Activated CD8-positive, alpha-beta memory T cell treated with anti-CD3 and anti-CD28 coated beads, Interleukin-2, amount 50 U/mL, for 48 hours (primary cell): ENCODE measurements around the gene SEMA6D.
"Not testable (repeated sequence)": the region's sequence is repeated elsewhere in the genome, so short reads cannot be mapped to it uniquely, and the experiment has no call there.

Source experiments
- DNase-seq: peaks from one replicate; pipeline ENCODE4 v3.0.0-alpha.2; 2020

Gene SEMA6D

DNA sequence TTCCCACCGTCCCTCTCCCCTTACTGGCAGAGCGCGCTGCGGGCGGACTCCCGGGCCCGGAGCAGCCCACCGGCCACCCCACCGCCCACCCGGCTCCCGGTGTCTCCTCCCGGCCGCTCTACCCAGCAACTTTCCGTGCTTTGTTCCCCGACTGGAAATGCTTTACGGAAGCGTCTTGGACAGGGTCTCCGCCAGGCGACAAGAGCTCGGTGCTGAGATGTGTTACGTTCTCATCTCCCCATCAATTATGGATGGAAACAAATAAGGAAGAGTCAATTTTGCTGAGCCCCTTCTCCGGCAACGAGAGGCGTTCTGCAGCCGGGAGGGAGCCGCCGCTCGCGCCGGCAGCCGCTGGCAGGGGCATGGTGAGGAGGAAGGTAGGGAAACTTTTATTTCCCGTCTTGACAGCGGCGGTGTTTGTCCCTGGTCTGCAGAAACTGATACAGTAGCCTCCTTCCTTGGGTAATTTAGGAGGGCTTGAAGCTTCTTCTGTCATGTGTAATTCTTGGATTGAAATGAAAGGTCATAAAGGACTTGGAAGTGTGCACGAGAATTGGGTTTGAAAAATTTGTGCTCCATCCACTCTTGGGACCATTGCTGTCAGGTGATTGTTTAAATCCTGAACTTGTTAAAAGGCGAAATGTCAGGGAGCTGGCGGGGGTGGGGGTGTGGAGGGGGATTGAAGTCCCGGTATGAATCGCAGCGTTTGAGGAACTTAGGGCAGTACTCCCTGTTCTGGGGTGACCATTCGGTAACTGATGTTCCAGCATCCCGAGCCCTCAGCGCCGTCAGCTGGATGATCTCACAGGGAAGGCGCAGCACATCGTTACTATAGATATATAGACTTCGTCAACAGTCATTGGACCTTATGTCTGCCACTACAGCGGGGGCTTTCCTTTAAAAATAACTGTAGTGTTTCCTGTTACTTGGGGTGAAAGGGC is 1.5 kb downstream of the SEMA6D start:
- DNase-seq, result no peak

DNA sequence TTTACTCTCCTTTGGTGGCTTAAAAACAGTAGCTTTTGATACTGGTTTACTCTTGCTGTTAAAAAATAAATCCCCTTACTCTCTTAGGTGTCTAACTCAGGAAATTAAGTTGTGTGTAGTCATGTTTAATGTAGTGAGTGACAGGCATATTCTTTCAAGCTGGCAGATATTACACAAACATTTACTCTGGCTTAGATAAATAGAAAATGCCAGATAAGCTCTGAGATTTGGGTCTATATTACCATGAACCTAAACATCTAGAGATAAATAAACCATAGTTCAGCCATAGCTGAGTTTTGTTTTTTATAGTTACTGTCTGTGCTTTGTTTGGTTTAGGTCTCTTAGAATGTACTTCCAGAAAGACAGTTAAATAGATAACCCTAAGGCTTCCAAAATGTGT is 2.4 kb downstream of the SEMA6D start:
- no peak for DNase-seq

DNA sequence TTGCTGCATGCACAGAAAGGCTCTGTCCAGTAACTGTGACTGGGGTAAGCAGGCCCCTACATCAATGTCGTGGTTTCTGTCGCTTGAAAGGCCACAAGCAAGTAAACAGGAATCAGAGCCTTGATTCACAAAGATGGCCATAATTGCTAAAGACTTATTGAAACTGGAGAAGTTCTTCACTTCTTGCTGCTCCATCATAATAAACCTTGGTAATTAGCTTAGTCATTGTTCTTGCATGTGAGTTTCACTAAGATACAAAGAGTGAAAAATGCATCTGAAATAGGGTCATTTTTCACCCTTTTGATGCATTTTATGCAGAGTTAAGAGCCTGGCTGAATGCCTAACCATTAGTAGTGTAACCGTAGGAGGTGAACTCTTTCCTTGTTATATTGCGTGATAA is 3.2 kb downstream of the SEMA6D start:
- no peak for DNase-seq

DNA sequence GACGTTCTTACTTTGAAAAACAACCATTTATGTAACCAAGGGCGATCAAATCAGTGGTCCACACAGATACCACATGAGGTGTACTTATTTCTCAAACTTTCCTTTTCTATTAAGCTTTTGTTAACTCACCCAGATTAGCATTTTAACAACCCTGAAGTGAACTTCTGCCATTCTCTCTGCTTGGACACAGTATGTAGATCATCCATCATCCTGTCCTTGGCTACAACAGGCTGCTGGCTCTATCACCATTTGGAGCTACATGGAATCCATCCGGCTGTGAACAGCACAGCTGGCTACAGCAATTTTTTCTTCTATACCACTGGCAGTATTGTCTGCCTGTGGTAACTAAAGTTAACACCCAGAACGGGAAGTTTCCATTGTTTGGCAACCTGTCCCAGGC is 4.4 kb downstream of the SEMA6D start:
- no peak for DNase-seq

DNA sequence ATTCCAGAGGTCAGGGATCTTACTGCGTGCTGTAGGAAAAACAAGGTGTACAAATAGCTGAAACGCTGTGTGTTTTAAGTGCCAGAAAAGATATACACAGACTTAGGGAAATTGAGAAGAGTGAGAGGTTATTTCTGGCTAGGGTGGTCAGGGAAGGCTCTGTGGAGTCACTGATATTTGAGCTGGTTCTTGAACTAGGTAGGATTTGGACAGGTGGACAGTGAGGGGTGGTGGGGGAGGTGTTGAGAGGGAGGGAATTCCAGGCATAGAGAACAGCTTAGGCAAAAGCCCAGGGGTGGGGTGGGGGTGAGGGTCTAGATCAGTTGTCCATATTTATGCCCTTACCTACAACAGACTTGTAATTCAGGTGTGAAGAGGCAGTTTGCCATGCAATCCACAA is 7.0 kb downstream of the SEMA6D start:
- no peak for DNase-seq

DNA sequence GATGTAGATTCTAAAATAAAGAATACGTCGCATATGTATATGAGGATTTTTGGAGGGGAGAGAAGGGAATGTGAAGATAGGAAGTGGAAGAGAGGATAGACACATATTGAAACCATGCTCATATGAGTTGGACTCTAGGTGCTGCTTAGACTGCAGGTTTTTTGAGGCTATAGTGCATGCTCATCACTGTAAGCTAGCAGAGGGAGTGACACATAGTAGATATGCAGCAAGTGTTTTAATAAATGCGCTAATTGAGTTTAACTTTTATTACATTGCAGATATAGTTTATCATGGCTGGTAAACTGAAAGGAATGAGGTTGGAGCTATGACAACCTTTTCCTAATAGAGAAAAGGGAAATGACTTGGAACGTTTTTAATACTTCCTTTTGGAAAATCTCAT is 7.7 kb downstream of the SEMA6D start:
- DNase-seq, result no peak

DNA sequence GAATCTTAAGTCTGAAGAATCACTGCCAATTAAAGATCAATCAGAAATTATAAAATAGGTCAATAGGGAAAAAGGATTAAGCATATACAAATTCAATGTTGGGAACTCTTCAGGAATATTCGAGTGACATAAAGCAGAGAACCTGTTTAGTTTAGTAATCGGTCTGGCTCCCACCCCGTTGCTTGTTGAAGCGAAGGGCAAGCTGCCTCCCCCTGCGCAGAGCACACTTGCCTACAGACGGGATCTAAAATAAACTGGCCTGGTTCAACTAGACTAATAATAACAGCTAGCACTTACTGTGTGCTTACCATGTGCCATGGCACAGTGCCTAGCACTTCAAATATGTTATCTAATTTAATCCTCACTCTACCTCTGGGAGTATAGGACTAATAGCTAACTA is 8.6 kb downstream of the SEMA6D start:
- DNase-seq, result no peak

DNA sequence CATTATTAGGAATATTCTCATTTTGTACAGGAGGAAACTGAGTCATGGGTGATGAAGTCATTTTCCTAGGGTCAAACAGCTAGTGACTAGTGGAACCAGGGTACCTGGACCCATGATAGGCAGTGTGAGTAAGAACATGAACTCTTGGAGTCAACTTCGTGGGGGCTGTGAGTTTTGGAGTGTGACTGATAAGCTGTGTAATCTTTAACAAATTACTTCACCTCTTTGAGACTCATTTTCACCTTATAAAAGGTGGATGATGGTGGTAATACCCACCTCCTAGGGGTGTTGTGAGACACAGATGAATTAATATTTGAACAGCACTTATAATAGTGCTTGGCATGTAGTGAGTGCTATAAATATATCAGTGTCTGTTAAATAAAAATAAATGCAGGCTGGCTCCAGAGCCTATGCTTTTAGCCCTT is 9.1 kb downstream of the SEMA6D start:
- DNase-seq, result no peak

DNA sequence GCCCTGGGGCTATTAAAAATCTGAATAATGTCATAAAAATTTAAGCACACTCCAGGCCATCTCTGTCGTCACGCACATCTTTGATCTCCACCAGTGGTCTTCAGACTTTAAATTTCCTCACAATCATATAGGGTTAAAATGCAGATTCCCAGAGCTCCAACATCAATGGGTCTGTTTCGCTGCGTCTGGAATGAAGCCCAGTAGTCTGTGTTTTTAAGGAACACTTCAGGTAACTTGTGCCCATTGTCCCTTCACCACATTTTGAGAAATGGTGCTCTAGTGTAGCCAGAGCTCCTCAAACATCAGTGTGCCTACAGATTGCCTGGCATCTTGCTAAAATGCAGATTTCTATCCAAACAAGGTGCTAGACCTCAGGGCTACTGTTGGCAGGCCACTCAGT is 9.8 kb downstream of the SEMA6D start:
- DNase-seq, result no peak

DNA sequence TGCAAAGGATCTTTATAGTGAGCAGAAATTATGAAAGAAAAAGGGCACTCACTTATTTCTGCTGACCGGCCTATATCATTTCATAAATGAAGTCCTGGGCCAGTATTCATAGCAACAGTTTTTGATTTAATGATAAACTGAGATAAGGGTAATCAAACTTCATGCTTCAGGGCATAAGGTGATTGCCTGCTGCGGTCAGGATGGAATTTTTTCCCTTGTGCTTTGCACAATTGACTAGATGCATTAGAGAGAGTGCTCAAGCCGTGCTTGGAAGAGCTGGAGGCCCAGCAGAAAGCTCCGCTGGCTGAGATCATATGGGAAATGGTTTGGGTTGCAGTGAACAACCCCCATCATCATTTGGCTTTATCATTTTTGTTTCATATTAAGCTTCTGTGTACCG is 10.4 kb downstream of the SEMA6D start:
- no peak for DNase-seq

DNA sequence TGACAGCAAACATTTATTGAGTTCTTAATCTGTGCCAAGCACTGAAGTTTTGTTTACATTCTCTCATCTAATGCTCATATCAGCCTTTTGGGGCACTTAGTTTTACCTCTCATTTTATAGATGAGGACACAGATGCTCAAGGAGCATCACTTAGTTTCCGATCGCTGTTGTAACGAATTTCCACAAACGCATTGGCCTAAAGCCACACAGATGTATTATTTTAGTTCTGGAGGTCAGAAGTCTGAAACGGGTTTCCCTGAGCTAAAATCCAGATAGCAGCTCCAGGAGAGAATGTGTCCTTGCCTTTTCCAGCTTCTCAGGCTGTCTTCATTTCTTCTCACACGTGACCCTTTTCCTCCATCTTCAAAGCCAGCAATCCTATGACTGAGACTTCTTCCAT is 11.1 kb downstream of the SEMA6D start:
- DNase-seq, result no peak

DNA sequence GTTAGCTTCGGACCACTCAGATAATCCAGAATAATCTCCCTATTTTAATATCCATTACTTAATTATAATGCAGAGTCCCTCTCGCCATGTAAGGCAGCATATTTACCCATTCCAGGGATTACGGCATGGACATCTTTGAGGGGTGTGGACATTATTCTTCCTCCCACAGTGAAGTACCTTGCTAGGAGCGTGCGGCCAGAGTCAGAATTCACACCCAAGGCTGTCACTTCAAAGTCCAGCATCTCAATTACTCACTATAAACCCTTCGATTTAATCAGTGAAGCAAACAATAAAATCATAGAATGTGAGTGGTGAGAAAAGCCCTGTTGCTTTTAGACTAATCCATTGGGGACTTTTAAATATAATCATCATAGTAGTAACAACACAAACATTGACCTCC is 11.6 kb downstream of the SEMA6D start:
- no peak for DNase-seq

DNA sequence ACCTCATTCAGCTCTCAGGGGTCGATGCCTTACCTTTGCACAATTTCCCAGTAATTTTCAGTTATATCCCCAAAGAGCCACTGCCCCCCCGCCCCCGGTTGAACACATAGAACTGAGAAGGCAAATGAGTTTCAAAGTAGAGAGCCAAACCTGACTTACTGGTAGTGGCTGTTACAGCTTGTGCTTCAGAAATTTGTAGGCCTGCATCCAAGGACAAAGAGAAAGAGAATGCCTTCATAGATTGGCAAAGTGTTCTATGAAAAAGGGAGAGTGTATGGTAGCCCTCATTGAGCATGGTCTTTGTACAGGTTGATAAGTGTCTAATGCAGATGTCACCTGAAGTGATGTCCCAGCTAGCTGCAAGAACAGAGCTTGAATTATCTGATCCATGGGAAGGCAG is 13.9 kb downstream of the SEMA6D start:
- no peak for DNase-seq

DNA sequence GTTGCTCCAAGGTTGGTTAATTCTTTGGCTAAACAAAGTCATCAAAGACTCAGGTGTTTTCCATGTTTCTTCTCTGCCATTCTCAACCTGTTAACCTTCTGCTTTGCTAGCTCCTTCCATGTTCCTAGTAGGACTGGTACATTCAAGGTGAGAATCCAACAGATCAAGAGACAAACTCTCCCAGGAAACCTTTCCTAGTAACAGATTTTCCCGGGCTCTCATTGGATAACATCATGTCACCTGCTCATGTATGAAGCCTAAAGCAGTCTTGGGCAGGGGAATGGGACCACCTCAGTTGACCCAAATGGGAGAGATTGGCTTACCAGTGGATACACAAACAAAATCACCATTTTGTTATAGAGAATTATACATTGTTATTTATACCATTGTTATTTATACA is 14.9 kb downstream of the SEMA6D start:
- no peak for DNase-seq

DNA sequence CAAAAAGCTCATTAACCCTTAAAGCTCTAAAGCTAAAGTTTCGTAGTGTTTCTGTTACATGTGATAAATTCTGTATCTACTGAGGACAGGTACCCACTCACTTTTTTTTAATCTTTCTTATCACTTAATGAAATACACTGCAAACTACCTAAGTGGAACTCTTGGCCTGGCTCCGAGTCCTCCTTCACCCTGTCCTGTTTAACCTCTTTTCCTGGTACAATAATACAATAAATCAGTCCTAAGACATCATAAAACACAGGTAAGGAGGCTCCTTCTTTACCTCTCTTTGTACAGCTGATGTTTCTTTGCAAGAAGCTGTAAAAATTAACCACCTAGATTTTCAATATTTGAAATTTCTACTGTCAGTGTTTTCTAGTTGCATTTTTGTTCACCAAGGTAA is 15.8 kb downstream of the SEMA6D start:
- DNase-seq, result no peak

DNA sequence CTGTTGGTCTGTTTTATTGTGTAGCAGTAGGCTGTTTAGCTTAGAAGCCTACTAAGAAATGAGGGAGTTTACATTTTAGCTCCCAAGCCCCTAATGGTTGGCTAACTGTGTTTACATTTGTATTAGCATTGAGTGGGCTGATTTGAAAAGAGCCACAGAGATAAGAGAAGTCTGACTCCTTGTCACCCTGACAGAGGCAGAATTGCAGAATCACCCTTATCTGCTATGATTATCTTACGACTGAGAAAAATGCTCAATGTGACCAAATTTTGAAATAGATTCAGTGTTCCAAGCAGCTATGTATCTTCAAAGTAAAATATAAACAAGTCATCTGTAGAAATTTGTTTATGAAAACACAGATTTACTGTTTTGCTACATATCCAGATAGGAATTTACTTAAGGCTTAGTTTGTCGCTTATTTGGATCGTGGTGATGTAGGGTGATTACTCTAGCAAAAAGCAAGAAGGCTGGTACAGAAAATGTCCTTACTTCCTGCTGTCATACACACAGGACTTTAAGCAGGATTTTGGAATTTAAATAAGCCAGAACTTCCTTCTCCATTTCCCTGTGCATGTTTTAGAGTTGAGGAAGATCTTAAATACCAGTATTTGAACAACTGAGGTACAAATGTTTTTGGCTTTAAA is 19.0 kb downstream of the SEMA6D start:
- no peak for DNase-seq

DNA sequence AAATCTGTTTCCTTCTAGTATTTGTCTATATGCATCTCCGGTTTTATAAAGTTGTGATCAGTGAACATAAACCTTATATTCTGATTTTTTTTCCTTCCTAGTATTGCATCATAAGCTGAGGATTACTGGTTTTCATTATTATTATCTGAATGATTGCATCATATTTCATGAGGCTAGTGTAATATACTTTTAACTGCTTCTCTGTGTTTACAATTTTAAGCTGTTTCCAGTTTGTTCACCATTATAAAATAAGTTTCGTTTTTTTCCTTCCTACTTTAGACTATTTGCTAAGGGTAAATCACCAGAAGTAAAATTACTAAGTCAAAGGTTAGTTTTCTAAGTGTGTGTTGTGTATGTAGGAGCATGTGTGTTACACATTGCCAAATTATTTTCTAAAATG is 20.2 kb downstream of the SEMA6D start:
- DNase-seq, result no peak

DNA sequence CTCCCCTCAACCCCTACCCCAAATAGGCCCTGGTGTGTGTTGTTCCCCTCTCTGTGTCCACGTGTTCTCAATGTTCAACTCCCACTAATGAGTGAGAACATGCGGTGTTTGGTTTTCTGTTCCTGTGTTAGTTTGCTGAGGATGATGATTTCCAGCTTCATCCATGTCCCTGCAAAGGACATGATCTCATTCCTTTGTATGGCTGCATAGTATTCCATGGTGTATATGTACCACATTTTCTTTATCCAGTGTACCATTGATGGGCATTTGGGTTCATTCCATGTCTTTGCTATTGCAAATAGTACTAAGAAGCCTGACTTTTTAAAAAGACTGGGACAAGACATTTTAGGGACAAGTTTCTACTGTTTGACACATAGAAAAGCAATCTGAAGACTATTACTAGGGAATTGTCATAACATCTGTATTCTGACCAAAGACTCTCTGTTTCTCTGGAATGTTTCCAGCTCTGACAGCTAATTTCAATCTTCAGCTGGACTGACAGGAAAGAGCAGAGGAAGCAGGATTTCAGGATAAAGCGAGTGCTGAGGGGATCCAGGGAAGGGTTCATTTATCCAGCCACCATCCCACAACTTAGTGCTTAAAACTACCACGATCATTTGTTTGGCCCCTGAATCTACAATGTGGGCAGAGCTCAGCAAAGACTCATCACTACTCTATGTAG is 21.0 kb downstream of the SEMA6D start:
- DNase-seq, result not testable (repeated sequence)

DNA sequence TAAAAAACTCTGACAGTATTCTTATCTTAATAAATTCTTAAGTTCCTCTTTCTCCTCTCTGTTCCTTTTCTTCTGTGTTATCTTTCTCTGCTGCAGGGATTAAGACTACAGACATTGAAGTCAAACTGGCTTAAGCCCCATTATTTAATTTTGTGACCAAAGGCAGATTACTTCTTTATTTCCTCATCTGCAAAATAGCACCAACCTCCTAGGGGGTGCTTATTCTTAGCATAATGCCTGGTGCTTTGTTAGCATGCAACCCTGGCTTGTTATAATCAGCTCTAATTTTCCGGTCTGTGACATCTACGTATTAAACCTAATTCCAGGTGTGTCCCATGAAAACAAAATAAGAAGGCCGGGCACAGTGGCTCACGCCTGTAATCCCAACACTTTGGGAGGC is 23.8 kb downstream of the SEMA6D start:
- DNase-seq, result no peak

DNA sequence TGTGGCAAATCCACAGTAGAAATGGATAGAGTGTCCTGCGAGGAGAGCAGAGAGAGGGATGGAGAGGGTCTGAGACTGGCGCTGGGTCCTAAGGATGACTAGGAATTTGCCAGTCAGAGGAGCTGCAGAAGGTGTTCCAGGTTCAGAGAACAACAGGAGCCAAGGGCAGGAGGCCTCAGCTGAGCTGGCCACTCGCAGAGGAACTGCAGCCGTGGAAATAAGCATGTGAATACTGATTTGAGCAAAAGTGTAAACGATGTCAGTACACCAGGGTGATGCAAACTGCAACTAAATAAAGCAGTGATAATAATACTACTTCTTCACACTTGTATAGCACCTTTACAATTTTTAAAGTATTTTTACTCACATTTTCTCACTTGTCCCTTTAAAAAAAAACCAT is 24.6 kb downstream of the SEMA6D start:
- no peak for DNase-seq

DNA sequence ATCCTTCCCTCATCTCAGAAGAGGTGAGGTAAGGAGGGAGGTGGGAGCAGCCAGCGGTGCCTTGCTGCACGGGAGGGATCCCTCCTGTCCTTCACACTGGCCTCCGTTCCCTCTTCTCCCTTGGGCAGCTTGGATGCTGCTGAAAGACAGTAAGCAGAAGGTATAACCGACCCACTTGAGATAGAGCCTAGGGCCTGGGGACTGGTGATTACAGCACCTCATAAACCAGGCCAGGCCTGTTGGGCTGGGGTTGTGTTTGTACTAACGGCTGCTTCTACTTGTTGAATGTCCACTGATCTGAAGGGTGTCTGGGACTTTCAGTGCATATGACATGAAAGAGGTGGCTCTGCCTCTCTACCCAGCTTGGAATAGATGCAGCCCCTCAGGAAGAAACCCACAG is 25.0 kb downstream of the SEMA6D start:
- DNase-seq, result no peak

DNA sequence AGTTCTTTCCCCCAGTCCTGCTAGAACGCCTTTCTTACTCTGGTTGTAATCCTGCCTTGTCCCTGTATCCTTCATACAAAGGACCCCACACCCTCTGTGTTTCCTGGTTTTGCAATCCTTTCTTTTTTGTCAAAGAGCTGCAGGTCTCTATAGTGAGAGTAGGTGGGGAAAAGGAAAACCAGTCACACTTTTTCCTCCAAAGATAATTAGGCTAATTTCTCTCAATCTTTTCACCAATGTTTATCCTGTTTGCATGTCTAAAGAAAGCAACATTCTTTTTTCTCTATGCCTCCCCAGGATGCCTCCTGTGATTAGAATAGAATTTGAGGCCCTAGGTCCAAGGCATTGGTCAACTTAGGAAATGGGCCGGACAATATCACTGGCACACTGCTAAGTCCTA is 25.4 kb downstream of the SEMA6D start:
- no peak for DNase-seq

DNA sequence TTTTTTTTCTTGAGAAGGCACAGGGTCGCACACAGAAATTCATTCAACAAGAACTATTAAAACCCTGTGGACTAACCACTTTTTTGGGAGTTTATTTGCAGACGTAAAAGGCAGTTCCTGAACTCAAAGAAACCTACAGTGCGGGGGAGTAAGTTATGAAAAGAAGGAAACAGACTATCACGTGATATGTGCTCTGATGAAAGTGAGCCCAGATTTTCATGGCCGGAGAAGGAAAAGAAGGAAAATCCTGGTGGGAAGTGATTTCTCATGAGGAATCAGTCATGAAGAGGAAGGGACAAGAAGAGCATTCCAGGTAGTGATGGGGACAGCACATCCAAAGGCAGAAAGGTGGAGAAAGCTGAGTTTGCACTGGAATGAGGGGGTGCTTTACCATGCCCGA is 26.1 kb downstream of the SEMA6D start:
- DNase-seq, result no peak

DNA sequence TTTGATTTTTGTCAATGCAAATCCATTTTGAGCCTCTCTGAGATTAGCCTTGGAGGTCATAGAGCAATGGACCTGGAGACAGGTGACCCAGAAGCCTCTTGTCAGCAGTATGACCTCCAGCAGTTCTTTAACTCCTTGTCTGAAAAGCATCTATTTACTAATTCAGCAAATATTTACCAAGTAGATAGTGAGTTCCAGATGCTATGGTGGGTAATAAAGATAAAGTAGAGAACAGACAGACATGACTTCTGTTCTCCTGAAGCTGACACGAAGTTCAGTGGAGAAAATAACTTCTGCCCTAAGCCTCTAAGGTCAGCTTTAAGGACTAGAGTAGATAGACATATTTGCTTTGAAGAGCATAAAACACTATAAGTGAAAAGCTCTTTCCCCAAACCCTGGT is 26.6 kb downstream of the SEMA6D start:
- DNase-seq, result no peak
